Measurements from ENCODE around the gene IVNS1ABP. TPM values are rescaled to one million over a fixed set of nuclear protein-coding genes. Genes with fewer than 3 reads are reported as not detected.

IVNS1ABP gene
- total RNA-seq, 1 experiment from 2014 or later: 72.4 TPM

- no peaks in the 10 kb centered on the region for H3K9me3 ChIP-seq
- H3K36me3 ChIP-seq (ENCODE audit: control insufficient read depth, insufficient read depth, low read length): no peaks in the 10 kb centered on the region
- POLR2A ChIA-PET: no interaction called here
- H3K36me3 Mint-ChIP-seq (ENCODE audit: insufficient read depth, unreplicated experiment): no peaks in the 10 kb centered on the region
- no peak overlapping the region for H3K4me3 Mint-ChIP-seq (ENCODE audit: unreplicated experiment)
- H3K27ac Mint-ChIP-seq (ENCODE audit: unreplicated experiment): no peak overlapping the region
- TF ChIP-seq CTCF (IDR thresholded peaks at IDR 0.05; ENCODE audit: insufficient read depth in 1 of 2, low read depth in 1 of 2, low read length in 1 of 2, severe bottlenecking in 1 of 2, unreplicated experiment in 1 of 2): no peak
- H3K4me1 Mint-ChIP-seq (ENCODE audit: low read depth, unreplicated experiment): peaks cover 5% of the 10 kb centered on the region
- no peaks in the 10 kb centered on the region for H3K9me3 Mint-ChIP-seq (ENCODE audit: unreplicated experiment)
- H3K27me3 Mint-ChIP-seq (ENCODE audit: insufficient read depth, unreplicated experiment): no peaks in the 10 kb centered on the region
- BruUV-seq (replicated peaks): no TSS peak
- DNase-seq: no peak
- H3K27me3 ChIP-seq (replicated peaks; ENCODE audit: control insufficient read depth, insufficient read depth, low read length): no peaks in the 10 kb centered on the region
- CTCF ChIA-PET: no interaction called here
- intact Hi-C loops (cut with micrococcal nuclease; ENCODE audit: unreplicated experiment): no loop called here
- H3K4me3 ChIP-seq (ENCODE audit: low read depth, low read length): no peak overlapping the region
- 0 out of 2 replicates have a peak, but pooled peaks cover 3% of the 10 kb centered on the region for H3K4me1 ChIP-seq
Observed at GRCh38 chr1:185268352-185268751, 48.7 kb downstream of the IVNS1ABP start.

GRCh38 chr1:185267701-185268100 is 49.3 kb downstream of the IVNS1ABP start:
- Mint-ChIP-seq H3K9me3 (ENCODE audit: unreplicated experiment) (no peaks in the 10 kb centered on the region), H3K36me3 (ENCODE audit: insufficient read depth, unreplicated experiment) (no peaks in the 10 kb centered on the region), H3K4me1 (ENCODE audit: low read depth, unreplicated experiment) (peaks cover 5% of the 10 kb centered on the region), H3K4me3 (ENCODE audit: unreplicated experiment) (no peak overlapping the region), H3K27me3 (ENCODE audit: insufficient read depth, unreplicated experiment) (no peaks in the 10 kb centered on the region), H3K27ac (ENCODE audit: unreplicated experiment) (no peak overlapping the region)
- POLR2A ChIA-PET: no interaction called here
- H3K4me3 ChIP-seq (ENCODE audit: low read depth, low read length): no peak overlapping the region
- H3K9me3 ChIP-seq: no peaks in the 10 kb centered on the region
- DNase-seq: no peak
- 0 out of 2 replicates have a peak, but pooled peaks cover 3% of the 10 kb centered on the region for H3K4me1 ChIP-seq
- intact Hi-C loops (cut with micrococcal nuclease; ENCODE audit: unreplicated experiment): no loop called here
- CTCF ChIA-PET: no interaction called here
- BruUV-seq (replicated peaks): no TSS peak
- H3K27me3 ChIP-seq (replicated peaks; ENCODE audit: control insufficient read depth, insufficient read depth, low read length): no peaks in the 10 kb centered on the region
- TF ChIP-seq CTCF (IDR thresholded peaks at IDR 0.05; ENCODE audit: insufficient read depth in 1 of 2, low read depth in 1 of 2, low read length in 1 of 2, severe bottlenecking in 1 of 2, unreplicated experiment in 1 of 2): no peak
- no peaks in the 10 kb centered on the region for H3K36me3 ChIP-seq (ENCODE audit: control insufficient read depth, insufficient read depth, low read length)

- Histone ChIP-seq H3K36me3 (ENCODE audit: control insufficient read depth, insufficient read depth, low read length) (no peaks in the 10 kb centered on the region), H3K9me3 (no peaks in the 10 kb centered on the region), H3K27me3 (replicated peaks; ENCODE audit: control insufficient read depth, insufficient read depth, low read length) (no peaks in the 10 kb centered on the region), H3K4me3 (ENCODE audit: low read depth, low read length) (no peak overlapping the region), H3K4me1 (0 out of 2 replicates have a peak, but pooled peaks cover 3% of the 10 kb centered on the region)
- H3K4me3 Mint-ChIP-seq (ENCODE audit: unreplicated experiment): no peak overlapping the region
- H3K9me3 Mint-ChIP-seq (ENCODE audit: unreplicated experiment): no peaks in the 10 kb centered on the region
- intact Hi-C loops (cut with micrococcal nuclease; ENCODE audit: unreplicated experiment): no loop called here
- no TSS peak for BruUV-seq (replicated peaks)
- H3K27ac Mint-ChIP-seq (ENCODE audit: unreplicated experiment): no peak overlapping the region
- CTCF ChIA-PET: no interaction called here
- POLR2A ChIA-PET: no interaction called here
- no peak for TF ChIP-seq CTCF (IDR thresholded peaks at IDR 0.05; ENCODE audit: insufficient read depth in 1 of 2, low read depth in 1 of 2, low read length in 1 of 2, severe bottlenecking in 1 of 2, unreplicated experiment in 1 of 2)
- DNase-seq: no peak
- H3K27me3 Mint-ChIP-seq (ENCODE audit: insufficient read depth, unreplicated experiment): no peaks in the 10 kb centered on the region
- H3K4me1 Mint-ChIP-seq (ENCODE audit: low read depth, unreplicated experiment): peaks cover 5% of the 10 kb centered on the region
- no peaks in the 10 kb centered on the region for H3K36me3 Mint-ChIP-seq (ENCODE audit: insufficient read depth, unreplicated experiment)
Observed at GRCh38 chr1:185267301-185267700, 49.7 kb downstream of the IVNS1ABP start.

Data from Caco-2 (cell line).